DMS 273 treated with DMSO at 0.1 percent for 48 hours (cell line): Measurements from ENCODE around the gene ZNF670.
"Not testable (repeated sequence)": the region's sequence is repeated elsewhere in the genome, so short reads cannot be mapped to it uniquely, and the experiment has no call there.

ENCODE experiments used
- DNase-seq: peaks from one replicate; lab custom pipeline; 2025; lab: John Stamatoyannopoulos, UW

ZNF670 gene

DNA sequence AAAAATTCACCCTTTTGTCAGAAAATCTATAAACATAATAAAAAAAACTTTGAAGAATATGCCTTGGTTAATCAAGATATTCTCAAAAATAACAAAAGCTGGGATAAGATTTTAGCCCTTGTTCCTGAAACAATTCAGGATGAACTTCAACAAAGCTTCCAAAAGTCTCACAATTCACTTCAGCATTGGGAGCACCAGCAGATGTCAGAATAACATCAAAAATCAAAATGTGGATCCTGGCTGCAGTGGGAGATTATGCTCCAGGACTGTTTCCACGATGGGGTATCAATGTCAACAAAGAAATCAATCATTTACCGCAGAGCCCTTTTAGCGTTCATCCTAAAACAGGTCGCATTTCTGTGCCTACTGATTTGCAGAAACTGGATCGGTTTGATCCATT is 35.2 kb downstream of the ZNF670 start:
- no peak for DNase-seq

DNA sequence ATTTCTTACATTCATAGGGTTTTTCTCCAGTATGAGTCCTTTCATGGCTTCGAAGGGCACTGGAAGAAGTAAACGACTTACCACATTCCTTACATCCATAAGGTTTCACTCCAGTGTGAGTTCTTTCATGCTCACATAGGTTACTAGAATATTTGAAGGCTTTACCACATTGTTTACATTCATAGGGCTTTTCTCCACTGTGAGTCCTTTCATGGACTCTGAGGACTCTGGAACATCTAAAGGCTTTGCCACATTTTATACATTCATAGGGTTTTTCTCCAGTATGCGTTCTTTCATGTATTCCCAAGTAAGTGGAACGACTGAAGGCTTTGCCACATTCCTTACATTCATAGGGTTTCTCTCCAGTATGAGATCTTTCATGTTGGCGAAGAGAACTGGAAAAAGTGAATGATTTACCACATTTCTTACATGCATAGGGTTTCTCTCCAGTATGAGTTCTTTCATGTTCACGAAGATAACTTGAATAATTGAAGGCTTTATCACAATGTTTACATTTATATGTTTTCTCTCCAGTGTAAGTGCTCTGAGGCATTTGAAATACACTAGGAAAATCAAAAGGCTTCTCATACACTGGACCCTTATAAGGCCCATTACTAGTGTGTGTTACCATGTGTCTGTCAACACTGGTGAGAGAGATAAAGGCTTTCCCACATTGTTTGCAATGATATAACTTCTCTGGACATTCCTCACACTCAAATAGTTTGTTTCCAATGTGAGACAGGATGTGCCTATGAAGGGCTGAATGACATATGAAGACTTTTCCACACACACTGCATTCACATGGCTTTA is 40.9 kb downstream of the ZNF670 start:
- DNase-seq: no peak

DNA sequence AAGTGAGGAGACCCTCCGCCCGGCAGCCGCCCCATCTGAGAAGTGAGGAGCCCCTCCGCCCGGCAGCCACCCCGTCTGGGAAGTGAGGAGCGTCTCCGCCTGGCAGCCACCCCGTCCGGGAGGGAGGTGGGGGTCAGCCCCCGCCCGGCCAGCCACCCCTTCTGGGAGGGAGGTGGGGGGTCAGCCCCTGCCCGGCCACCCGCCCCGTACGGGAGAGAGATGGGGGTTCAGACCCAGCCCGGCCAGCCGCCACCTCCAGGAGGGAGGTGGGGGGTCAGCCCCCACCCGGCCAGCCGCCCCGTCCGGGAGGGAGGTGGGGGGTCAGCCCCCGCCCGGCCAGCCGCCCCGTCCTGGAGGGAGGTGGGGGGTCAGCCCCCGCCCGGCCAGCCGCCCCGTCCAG is 46.3 kb downstream of the ZNF670 start:
- DNase-seq: not testable (repeated sequence)
